ENCODE measurements around the gene CNOT4. TPM values are rescaled to one million over a fixed set of nuclear protein-coding genes. Genes with fewer than 3 reads are reported as not detected.

CNOT4 gene
- total RNA-seq, 1 experiment from 2014 or later, result 22.0 TPM

- Histone ChIP-seq H3K4me3 (ENCODE audit: low read depth, low read length) (no peak overlapping the region), H3K4me1 (no peaks in the 10 kb centered on the region), H3K27me3 (replicated peaks; ENCODE audit: control insufficient read depth, insufficient read depth, low read length) (no peaks in the 10 kb centered on the region), H3K36me3 (ENCODE audit: control insufficient read depth, insufficient read depth, low read length) (no peaks in the 10 kb centered on the region), H3K9me3 (no peaks in the 10 kb centered on the region)
- Mint-ChIP-seq H3K27me3 (ENCODE audit: insufficient read depth, unreplicated experiment) (no peaks in the 10 kb centered on the region), H3K36me3 (ENCODE audit: insufficient read depth, unreplicated experiment) (peaks cover 6% of the 10 kb centered on the region), H3K4me1 (ENCODE audit: low read depth, unreplicated experiment) (peaks cover 8% of the 10 kb centered on the region), H3K9me3 (ENCODE audit: unreplicated experiment) (no peaks in the 10 kb centered on the region), H3K4me3 (ENCODE audit: unreplicated experiment) (no peak overlapping the region), H3K27ac (ENCODE audit: unreplicated experiment) (no peak overlapping the region)
- TF ChIP-seq, protein P1, sequence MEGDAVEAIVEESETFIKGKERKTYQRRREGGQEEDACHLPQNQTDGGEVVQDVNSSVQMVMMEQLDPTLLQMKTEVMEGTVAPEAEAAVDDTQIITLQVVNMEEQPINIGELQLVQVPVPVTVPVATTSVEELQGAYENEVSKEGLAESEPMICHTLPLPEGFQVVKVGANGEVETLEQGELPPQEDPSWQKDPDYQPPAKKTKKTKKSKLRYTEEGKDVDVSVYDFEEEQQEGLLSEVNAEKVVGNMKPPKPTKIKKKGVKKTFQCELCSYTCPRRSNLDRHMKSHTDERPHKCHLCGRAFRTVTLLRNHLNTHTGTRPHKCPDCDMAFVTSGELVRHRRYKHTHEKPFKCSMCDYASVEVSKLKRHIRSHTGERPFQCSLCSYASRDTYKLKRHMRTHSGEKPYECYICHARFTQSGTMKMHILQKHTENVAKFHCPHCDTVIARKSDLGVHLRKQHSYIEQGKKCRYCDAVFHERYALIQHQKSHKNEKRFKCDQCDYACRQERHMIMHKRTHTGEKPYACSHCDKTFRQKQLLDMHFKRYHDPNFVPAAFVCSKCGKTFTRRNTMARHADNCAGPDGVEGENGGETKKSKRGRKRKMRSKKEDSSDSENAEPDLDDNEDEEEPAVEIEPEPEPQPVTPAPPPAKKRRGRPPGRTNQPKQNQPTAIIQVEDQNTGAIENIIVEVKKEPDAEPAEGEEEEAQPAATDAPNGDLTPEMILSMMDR (IDR thresholded peaks at IDR 0.05; ENCODE audit: insufficient read depth in 1 of 2, low read depth in 1 of 2, low read length in 1 of 2, severe bottlenecking in 1 of 2, unreplicated experiment in 1 of 2), result no peak
- POLR2A ChIA-PET, result no interaction called here
- CTCF ChIA-PET, result no interaction called here
- BruUV-seq (replicated peaks), result no TSS peak
- no peak for DNase-seq
- intact Hi-C loops (cut with micrococcal nuclease; ENCODE audit: unreplicated experiment), result no loop called here
Measured at GRCh38 chr7:135428879-135429278, 81.0 kb downstream of the CNOT4 start.

- no peak overlapping the region for H3K27ac Mint-ChIP-seq (ENCODE audit: unreplicated experiment)
- CTCF ChIA-PET, result no interaction called here
- peaks cover 6% of the 10 kb centered on the region for H3K36me3 Mint-ChIP-seq (ENCODE audit: insufficient read depth, unreplicated experiment)
- DNase-seq, result no peak
- BruUV-seq (replicated peaks), result no TSS peak
- intact Hi-C loops (cut with micrococcal nuclease; ENCODE audit: unreplicated experiment), result no loop called here
- no peaks in the 10 kb centered on the region for H3K27me3 Mint-ChIP-seq (ENCODE audit: insufficient read depth, unreplicated experiment)
- Histone ChIP-seq H3K4me3 (ENCODE audit: low read depth, low read length) (no peak overlapping the region), H3K27me3 (replicated peaks; ENCODE audit: control insufficient read depth, insufficient read depth, low read length) (no peaks in the 10 kb centered on the region), H3K36me3 (ENCODE audit: control insufficient read depth, insufficient read depth, low read length) (no peaks in the 10 kb centered on the region), H3K4me1 (no peaks in the 10 kb centered on the region), H3K9me3 (no peaks in the 10 kb centered on the region)
- no peak overlapping the region for H3K4me3 Mint-ChIP-seq (ENCODE audit: unreplicated experiment)
- H3K4me1 Mint-ChIP-seq (ENCODE audit: low read depth, unreplicated experiment), result peaks cover 8% of the 10 kb centered on the region
- no peaks in the 10 kb centered on the region for H3K9me3 Mint-ChIP-seq (ENCODE audit: unreplicated experiment)
- POLR2A ChIA-PET, result no interaction called here
- TF ChIP-seq, protein P1 (IDR thresholded peaks at IDR 0.05; ENCODE audit: insufficient read depth in 1 of 2, low read depth in 1 of 2, low read length in 1 of 2, severe bottlenecking in 1 of 2, unreplicated experiment in 1 of 2), result no peak
Measured at GRCh38 chr7:135428011-135428410, 81.9 kb downstream of the CNOT4 start.

DNA sequence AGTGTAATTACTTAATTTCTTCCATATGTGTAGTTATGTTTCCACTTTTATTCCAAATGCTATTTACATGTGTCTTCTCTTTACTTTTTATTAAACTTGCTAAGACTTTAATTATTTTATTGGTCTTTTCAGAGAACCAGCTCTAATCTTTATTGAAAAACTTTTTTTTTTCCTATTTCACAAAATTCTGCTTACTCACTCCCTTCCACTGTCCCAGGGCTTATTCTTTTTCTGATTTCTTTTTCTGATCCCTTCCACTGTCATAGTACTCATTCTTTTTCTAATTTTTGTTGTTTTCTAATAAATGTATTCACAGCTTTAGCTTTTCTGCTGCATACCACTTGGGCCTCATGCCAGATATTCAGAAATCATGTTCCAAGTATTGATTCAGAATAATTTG lies 82.7 kb downstream of the CNOT4 start:
- Mint-ChIP-seq H3K4me1 (ENCODE audit: low read depth, unreplicated experiment) (peaks cover 8% of the 10 kb centered on the region), H3K27me3 (ENCODE audit: insufficient read depth, unreplicated experiment) (no peaks in the 10 kb centered on the region), H3K36me3 (ENCODE audit: insufficient read depth, unreplicated experiment) (peaks cover 6% of the 10 kb centered on the region), H3K27ac (ENCODE audit: unreplicated experiment) (no peak overlapping the region), H3K4me3 (ENCODE audit: unreplicated experiment) (no peak overlapping the region), H3K9me3 (ENCODE audit: unreplicated experiment) (no peaks in the 10 kb centered on the region)
- Histone ChIP-seq H3K4me3 (ENCODE audit: low read depth, low read length) (no peak overlapping the region), H3K4me1 (no peaks in the 10 kb centered on the region), H3K9me3 (no peaks in the 10 kb centered on the region), H3K36me3 (ENCODE audit: control insufficient read depth, insufficient read depth, low read length) (no peaks in the 10 kb centered on the region), H3K27me3 (replicated peaks; ENCODE audit: control insufficient read depth, insufficient read depth, low read length) (no peaks in the 10 kb centered on the region)
- ChIA-PET POLR2A (no interaction called here), CTCF (no interaction called here)
- BruUV-seq (replicated peaks), result no TSS peak
- intact Hi-C loops (cut with micrococcal nuclease; ENCODE audit: unreplicated experiment), result no loop called here
- TF ChIP-seq, protein P1 (IDR thresholded peaks at IDR 0.05; ENCODE audit: insufficient read depth in 1 of 2, low read depth in 1 of 2, low read length in 1 of 2, severe bottlenecking in 1 of 2, unreplicated experiment in 1 of 2), result no peak
- DNase-seq, result no peak
